Stimulated activated CD8-positive, alpha-beta memory T cell treated with anti-CD3 and anti-CD28 coated beads, Interleukin-12 subunit alpha, Interleukin-12 subunit beta, amount 100 ng/mL, for 1 hour (primary cell): ENCODE results near the gene PLXNA3.
"Not testable (repeated sequence)": the region's sequence is repeated elsewhere in the genome, so short reads cannot be mapped to it uniquely, and the experiment has no call there.

Experiments
- DNase-seq: peaks from one replicate; pipeline ENCODE4 v3.0.0-alpha.2; 2020; ENCODE audit warnings: low read depth

PLXNA3 gene

GRCh38 chrX:154478728-154479622, 20.9 kb downstream of the PLXNA3 start, which contains the start of gene LAGE3:
Gene LAGE3, minus strand, starts transcription at chrX:154479281. Its CDS starts 366 bp downstream, at chrX:154478915.
- DNase-seq = peak; percentile 90

GRCh38 chrX:154481195-154481594, 23.1 kb downstream of the PLXNA3 start:
- DNase-seq = no peak

GRCh38 chrX:154481911-154482601, 24.0 kb downstream of the PLXNA3 start:
- DNase-seq = no peak

GRCh38 chrX:154482786-154483185, 24.7 kb downstream of the PLXNA3 start:
- DNase-seq = no peak

GRCh38 chrX:154483325-154483724, 25.2 kb downstream of the PLXNA3 start:
- DNase-seq = no peak

GRCh38 chrX:154484255-154485149, 26.4 kb downstream of the PLXNA3 start:
- DNase-seq = no peak

GRCh38 chrX:154485150-154486051, 27.3 kb downstream of the PLXNA3 start:
- DNase-seq = no peak

GRCh38 chrX:154486052-154486395, 27.9 kb downstream of the PLXNA3 start:
- DNase-seq = no peak

GRCh38 chrX:154486396-154487207, 28.5 kb downstream of the PLXNA3 start, which contains the start of gene UBL4A:
Gene UBL4A, minus strand, starts transcription at chrX:154486615. Its CDS starts 31 bp downstream, at chrX:154486584.
- DNase-seq = no peak

- DNase-seq = no peak
Observed at GRCh38 chrX:154487518-154488290, 29.6 kb downstream of the PLXNA3 start.

- DNase-seq = no peak
Observed at GRCh38 chrX:154488336-154489075, 30.4 kb downstream of the PLXNA3 start.

- no peak for DNase-seq
Observed at GRCh38 chrX:154489182-154489581, 31.1 kb downstream of the PLXNA3 start.

GRCh38 chrX:154490021-154490413, 31.9 kb downstream of the PLXNA3 start:
- no peak for DNase-seq

GRCh38 chrX:154490414-154491083, 32.5 kb downstream of the PLXNA3 start, which contains the start of gene SLC10A3:
Gene SLC10A3, minus strand, starts transcription at chrX:154490629. Its CDS starts 1,689 bp downstream, at chrX:154488940.
- peak; percentile 75 for DNase-seq

- no peak for DNase-seq
Observed at GRCh38 chrX:154494715-154495114, 36.6 kb downstream of the PLXNA3 start.

GRCh38 chrX:154495472-154495922, 37.4 kb downstream of the PLXNA3 start:
- DNase-seq = no peak

- DNase-seq = not testable (repeated sequence)
Observed at GRCh38 chrX:154496591-154497137, 38.6 kb downstream of the PLXNA3 start.
